ENCODE measurements around the gene ZDHHC7. TPM values are rescaled to one million over a fixed set of nuclear protein-coding genes. Genes with fewer than 3 reads are reported as not detected.

Gene ZDHHC7
- total RNA-seq, 2 experiments from 2014 or later, result 39.8 to 44.6 TPM

DNA sequence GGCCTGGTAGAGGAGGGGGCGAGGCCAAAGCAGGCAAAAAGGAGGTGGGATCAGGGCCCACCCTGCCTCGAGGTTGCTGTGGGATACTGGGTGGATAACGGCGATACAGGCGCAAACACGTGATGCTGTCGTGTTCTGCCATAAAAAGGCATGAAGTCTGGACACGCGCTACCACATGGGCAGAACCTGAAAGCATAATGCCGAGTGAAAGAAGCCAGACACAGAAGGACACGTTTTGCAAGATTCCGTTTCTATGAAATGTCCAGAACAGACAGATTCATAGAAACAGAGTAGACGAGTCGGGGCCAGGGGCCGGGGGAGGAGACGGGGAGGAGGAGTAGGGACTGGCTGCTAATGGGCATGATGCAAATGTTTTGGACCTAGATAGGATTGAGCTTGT lies 43.5 kb downstream of the ZDHHC7 start:
- Mint-ChIP-seq H3K27ac (no peak overlapping the region), H3K27me3 (peaks cover 5% of the 10 kb centered on the region), H3K4me3 (no peak overlapping the region), H3K36me3 (ENCODE audit: low read depth) (no peaks in the 10 kb centered on the region), H3K4me1 (ENCODE audit: low read depth) (peaks cover 6% of the 10 kb centered on the region), H3K9me3 (no peaks in the 10 kb centered on the region)
- Histone ChIP-seq H3K9me3 (ENCODE audit: control insufficient read depth in 1 of 2, insufficient read depth in 1 of 2, low read length in 2 of 2) (no peaks in the 10 kb centered on the region), H3K4me3 (ENCODE audit: low read length) (no peak overlapping the region), H3K27ac (ENCODE audit: low read depth in 1 of 2, low read length in 2 of 2) (no peak overlapping the region), H3K4me1 (ENCODE audit: insufficient read depth, low read length) (peaks cover 9% of the 10 kb centered on the region), H3K36me3 (ENCODE audit: insufficient read depth, low read length) (no peaks in the 10 kb centered on the region), H3K27me3 (ENCODE audit: control insufficient read depth in 1 of 2, insufficient read depth in 2 of 2, low read length in 2 of 2) (no peaks in the 10 kb centered on the region)
- POLR2A ChIA-PET, result interaction anchor here (0.7 kb wide), 1 partner anchor 181 kb away, joined by 3 read pairs; no protein-coding TSS in a partner anchor
- intact Hi-C loops (cut with DNase I, micrococcal nuclease), result no loop called here
- DNase-seq (no peak), ATAC-seq (ENCODE audit: poor library complexity) (no peak)
- CTCF ChIA-PET, result interaction anchor here (0.5 to 4.3 kb wide), 5 partner anchors 15 to 230 kb away, joined by 3 to 21 read pairs (median 3); no protein-coding TSS in a partner anchor
- TF ChIP-seq, protein P1, sequence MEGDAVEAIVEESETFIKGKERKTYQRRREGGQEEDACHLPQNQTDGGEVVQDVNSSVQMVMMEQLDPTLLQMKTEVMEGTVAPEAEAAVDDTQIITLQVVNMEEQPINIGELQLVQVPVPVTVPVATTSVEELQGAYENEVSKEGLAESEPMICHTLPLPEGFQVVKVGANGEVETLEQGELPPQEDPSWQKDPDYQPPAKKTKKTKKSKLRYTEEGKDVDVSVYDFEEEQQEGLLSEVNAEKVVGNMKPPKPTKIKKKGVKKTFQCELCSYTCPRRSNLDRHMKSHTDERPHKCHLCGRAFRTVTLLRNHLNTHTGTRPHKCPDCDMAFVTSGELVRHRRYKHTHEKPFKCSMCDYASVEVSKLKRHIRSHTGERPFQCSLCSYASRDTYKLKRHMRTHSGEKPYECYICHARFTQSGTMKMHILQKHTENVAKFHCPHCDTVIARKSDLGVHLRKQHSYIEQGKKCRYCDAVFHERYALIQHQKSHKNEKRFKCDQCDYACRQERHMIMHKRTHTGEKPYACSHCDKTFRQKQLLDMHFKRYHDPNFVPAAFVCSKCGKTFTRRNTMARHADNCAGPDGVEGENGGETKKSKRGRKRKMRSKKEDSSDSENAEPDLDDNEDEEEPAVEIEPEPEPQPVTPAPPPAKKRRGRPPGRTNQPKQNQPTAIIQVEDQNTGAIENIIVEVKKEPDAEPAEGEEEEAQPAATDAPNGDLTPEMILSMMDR (IDR thresholded peaks at IDR 0.05), result no peak

DNA sequence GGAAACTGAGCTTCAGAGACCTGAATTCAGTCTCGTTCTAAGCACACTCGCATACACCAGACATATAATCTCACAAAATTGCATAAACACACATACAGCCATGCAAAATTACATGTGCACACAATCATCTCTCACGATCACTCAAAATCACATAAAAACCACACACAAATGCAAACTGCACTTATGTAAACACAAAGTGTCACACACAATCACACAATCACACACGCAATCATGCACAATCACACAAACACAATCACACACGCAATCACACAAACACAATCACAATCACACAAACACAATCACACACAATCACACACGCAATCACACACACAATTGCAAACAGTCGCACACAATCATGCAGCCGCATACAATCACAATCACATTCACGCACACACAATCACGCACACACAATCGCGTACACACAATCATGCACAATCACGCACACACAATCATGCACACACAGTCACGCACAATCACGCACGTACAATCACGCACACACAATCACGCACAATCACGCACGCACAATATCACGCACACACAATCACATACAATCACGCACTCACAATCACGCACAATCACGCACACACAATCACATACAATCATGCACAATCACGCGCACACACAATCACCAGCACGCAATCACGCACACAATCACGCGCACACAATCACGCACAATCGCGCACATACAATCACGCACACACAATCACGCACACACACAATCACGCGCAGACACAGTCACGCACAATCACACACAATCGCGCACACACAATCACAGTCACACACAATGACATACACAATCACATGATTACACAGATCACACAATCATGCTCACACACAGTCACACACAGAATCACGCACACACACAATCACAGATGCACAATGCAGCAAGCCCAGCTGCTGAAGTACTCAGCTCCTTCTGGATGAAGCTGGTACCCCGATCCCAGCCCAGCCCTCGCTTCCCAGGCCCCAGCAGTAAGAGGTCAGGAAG lies 45.6 kb downstream of the ZDHHC7 start:
- Histone ChIP-seq H3K9me3 (ENCODE audit: control insufficient read depth in 1 of 2, insufficient read depth in 1 of 2, low read length in 2 of 2) (no peaks in the 10 kb centered on the region), H3K36me3 (ENCODE audit: insufficient read depth, low read length) (no peaks in the 10 kb centered on the region), H3K27me3 (ENCODE audit: control insufficient read depth in 1 of 2, insufficient read depth in 2 of 2, low read length in 2 of 2) (no peaks in the 10 kb centered on the region), H3K4me1 (ENCODE audit: insufficient read depth, low read length) (peaks cover 6% of the 10 kb centered on the region), H3K27ac (ENCODE audit: low read depth in 1 of 2, low read length in 2 of 2) (no peak overlapping the region), H3K4me3 (ENCODE audit: low read length) (no peak overlapping the region)
- ChIA-PET POLR2A (no interaction called here), CTCF (interaction anchor here (0.9 kb wide), 1 partner anchor 14 kb away, joined by 4 read pairs; no protein-coding TSS in a partner anchor)
- no peak for ATAC-seq (ENCODE audit: poor library complexity)
- TF ChIP-seq, protein P1 (IDR thresholded peaks at IDR 0.05), result no peak
- H3K4me1 Mint-ChIP-seq (ENCODE audit: low read depth), result peaks cover 5% of the 10 kb centered on the region
- peaks cover 5% of the 10 kb centered on the region for H3K27me3 Mint-ChIP-seq
- DNase-seq, result no peak
- H3K4me3 Mint-ChIP-seq, result no peak overlapping the region
- no peaks in the 10 kb centered on the region for H3K9me3 Mint-ChIP-seq
- no peaks in the 10 kb centered on the region for H3K36me3 Mint-ChIP-seq (ENCODE audit: low read depth)
- no peak overlapping the region for H3K27ac Mint-ChIP-seq
- intact Hi-C loops (cut with DNase I, micrococcal nuclease), result no loop called here

DNA sequence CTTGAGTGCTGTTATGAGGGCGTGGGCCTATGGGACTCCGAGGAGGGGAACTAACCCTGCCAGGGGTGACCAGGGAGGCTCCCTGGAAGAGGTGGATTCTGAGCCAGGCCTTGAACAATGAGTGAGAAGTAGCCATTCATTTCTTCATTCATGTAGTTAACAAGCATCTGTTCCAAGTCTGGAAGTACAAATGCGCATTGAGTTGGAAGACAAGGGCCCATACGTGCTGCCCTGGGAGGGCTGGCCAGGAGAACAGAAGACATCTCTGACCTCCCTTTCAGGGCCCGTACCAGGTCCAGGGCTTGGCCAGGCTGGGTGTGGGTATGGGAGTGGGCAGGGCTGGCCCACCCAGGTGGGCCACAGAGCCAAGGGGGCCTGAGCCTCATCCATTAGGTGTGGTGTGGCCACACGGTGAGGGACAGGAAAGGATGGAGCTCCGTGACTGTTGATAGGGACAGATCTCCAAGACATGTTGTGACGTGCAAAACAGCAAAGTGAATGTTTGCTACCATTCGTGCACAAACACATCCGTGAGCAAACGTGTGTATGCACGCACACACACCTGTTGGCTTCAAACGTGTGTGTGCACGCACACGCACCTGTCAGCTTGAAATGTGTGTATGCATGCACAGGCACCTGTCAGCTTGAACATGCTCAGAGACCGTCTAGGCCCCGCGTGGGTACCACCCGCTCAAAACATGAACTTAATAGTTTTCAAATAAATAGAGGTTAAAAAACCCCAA lies 46.8 kb downstream of the ZDHHC7 start:
- no peak overlapping the region for H3K4me3 Mint-ChIP-seq
- ChIA-PET POLR2A (no interaction called here), CTCF (no interaction called here)
- TF ChIP-seq, protein P1 (IDR thresholded peaks at IDR 0.05), result no peak
- no peaks in the 10 kb centered on the region for H3K36me3 ChIP-seq (ENCODE audit: insufficient read depth, low read length)
- ATAC-seq (ENCODE audit: poor library complexity) (no peak), DNase-seq (no peak)
- H3K9me3 Mint-ChIP-seq, result no peaks in the 10 kb centered on the region
- no peak overlapping the region for H3K27ac ChIP-seq (ENCODE audit: low read depth in 1 of 2, low read length in 2 of 2)
- H3K9me3 ChIP-seq (ENCODE audit: control insufficient read depth in 1 of 2, insufficient read depth in 1 of 2, low read length in 2 of 2), result no peaks in the 10 kb centered on the region
- no peak overlapping the region for H3K4me3 ChIP-seq (ENCODE audit: low read length)
- no peaks in the 10 kb centered on the region for H3K4me1 Mint-ChIP-seq (ENCODE audit: low read depth)
- H3K4me1 ChIP-seq (ENCODE audit: insufficient read depth, low read length), result peaks cover 2% of the 10 kb centered on the region
- peaks cover 5% of the 10 kb centered on the region for H3K27me3 Mint-ChIP-seq
- H3K27ac Mint-ChIP-seq, result no peak overlapping the region
- H3K36me3 Mint-ChIP-seq (ENCODE audit: low read depth), result no peaks in the 10 kb centered on the region
- H3K27me3 ChIP-seq (ENCODE audit: control insufficient read depth in 1 of 2, insufficient read depth in 2 of 2, low read length in 2 of 2), result no peaks in the 10 kb centered on the region
- intact Hi-C loops (cut with DNase I, micrococcal nuclease), result no loop called here

Data from CD4-positive, alpha-beta T cell (primary cell).